NCI-H748 (cell line): ENCODE results near the gene GNB1L.

Source experiments
- DNase-seq: peaks from one replicate; lab custom pipeline; 2025; ENCODE audit not compliant: unreplicated experiment; lab: John Stamatoyannopoulos, UW

GNB1L gene

DNA sequence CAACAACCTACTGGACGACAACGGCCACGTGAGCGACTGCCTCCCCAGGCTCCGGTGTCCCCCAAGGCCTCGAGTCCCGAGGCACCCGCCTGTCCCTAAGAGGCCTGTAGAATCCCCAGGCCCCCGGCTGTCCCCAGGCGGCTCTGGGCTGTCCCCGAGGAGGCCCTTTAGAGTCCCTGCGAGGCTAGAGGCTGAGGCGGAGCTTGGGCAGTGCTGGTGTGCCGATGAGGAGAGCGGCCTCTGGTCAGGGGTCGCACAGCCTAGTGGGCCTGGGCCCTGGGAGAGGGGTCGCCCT lies 90.4 kb downstream of the GNB1L start:
- no peak for DNase-seq

- DNase-seq: no peak
Observed at GRCh38 chr22:19763458-19764298, 91.0 kb downstream of the GNB1L start.

- DNase-seq: no peak
Observed at GRCh38 chr22:19762568-19763457, 91.9 kb downstream of the GNB1L start.

DNA sequence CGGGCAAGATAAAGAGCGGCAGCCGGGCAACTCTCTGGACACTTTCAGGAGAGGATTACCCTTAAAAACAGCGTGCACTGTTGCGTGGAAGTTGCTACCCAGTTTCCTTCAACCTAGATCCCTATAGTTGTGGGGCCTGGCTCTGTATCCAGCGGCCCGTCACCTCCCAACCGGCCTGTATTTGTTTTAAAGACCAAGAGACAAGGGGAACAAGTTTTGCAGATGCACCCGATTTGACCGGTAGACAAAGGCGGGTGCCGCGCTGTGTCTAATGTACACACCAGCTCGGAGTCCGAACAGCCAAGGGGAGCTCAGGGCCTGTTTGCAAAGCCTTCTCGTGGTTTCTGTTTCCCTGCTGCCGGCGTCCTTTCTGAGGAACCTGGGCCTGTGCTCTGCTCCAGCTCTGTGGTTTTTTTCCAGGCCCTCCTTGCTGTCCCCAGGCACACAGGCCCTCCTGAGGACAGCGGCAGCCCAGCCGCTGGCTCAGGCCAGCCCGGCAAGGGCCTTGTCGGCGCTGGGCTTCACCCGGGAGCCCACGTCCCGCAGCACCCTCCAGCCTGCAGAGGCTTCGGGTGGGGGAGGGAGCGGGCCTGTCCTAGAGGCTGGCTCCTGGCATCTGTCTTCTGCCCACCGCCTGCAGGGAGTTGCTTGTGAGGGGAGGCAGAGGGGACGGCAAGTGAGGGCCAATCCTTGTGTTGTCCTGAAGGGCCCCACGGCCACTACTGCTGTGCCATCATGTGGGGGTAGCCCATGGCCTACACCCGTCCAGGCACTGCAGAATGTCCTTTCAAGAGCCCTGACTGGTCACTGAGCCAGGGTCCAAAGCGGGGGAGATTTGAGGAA lies 92.7 kb downstream of the GNB1L start:
- DNase-seq: no peak

DNA sequence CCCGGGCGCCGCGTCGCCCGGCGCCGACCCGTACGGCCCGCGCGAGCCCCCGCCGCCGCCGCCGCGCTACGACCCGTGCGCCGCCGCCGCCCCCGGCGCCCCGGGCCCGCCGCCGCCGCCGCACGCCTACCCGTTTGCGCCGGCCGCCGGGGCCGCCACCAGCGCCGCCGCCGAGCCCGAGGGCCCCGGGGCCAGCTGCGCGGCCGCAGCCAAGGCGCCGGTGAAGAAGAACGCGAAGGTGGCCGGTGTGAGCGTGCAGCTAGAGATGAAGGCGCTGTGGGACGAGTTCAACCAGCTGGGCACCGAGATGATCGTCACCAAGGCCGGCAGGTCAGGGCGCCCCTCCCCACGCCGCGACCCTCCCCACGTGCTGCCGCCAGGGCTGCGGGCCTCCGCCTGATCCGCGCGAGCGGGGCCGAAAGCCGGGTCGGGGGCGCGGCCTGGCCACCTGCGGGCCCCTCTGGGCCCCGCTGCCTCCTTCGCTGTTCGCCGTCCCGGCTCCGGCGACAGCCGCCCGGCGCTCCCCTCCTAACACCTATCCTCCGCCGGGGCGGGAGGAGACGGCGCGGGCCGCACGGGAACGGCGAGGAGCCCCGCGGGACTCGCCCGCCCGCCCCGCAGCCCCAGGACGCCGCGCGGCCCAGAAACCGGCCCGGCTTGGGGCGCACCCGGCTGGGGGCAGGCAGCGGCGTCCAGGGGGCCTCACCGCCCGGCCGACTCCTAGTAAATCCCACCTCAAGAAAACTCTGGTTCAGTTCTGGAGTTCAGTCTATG lies 93.5 kb downstream of the GNB1L start:
- no peak for DNase-seq

GRCh38 chr22:19760058-19760950 lies 94.4 kb downstream of the GNB1L start, which contains the start of gene TBX1:
TBX1 (plus strand) TSS chr22:19760778; CDS start chr22:19760844, 66 bp downstream.
- no peak for DNase-seq

DNA sequence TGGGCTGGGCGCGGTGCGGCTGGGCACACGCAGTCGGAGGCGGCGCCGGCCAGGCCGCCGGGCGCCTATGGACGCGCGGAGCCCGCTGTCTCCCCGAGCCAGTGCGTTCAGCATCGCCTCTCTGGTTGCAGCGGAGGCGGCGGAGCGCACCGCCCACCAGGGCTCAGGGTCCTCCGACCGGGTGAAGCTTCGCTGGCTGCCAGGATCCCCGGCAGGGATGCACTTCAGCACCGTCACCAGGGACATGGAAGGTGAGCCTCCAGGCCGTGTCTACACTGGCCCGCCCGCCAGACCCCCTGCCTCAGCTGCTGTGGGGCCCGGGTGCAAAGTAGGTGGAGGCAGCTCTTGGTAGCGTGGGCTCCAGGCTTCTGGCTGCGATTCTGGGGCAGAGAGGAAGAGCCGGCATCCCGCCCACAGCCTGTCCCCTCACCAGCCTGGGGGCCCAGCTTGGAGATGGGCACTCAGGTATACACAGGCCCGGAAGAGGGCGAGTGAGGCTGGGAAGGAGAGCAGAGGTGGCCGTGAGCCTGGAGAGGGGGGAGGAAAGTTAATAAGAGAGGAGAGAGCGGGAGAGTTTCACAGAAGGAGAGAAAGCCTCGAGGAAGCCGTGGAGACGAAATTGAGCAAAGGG lies 95.1 kb downstream of the GNB1L start:
- DNase-seq: peak; percentile 52

GRCh38 chr22:19758896-19759426 lies 95.7 kb downstream of the GNB1L start:
- no peak for DNase-seq

DNA sequence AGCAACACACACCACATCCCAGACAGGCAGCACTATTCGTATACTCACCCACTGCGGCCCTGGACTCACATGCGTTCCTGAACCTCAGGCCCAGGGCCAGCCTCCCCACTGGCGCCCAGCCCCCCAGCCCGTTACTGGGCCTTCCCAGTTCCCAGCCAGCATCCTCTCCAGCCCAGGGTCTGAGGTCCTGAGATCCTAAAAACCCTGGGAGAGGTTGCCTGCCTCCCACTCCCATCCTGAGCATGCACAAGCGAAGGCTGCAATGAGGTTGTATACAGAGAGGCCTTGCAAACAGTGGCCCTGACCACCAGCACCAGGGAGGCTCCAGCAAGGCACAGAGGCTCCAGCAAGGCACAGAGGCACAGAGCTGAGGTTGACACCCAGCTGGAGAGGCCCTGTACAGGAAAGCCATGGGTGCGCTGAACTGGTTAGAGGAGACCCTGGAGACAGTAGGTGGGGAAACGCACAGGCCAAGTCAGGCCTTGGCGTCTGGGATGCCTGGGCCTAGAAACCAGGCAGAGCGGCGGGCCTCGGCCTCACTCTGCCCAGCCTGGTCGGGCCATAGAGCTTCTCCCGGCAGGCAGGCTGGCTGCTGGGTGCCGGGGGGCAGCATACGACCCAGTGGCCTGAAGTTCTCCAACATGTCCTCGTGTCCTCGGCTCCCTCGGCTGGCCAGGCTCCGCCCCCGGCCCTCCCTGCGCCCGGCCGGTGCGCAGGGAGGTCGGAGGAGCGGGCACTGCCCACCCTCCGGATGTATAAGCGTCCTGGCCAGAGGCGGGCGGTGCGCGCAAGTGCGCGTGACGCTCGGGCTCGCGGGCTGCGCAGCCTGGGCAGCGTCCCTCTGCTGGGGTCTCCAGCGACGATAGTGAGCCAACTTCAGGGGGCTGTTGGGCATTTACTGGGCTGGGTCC lies 96.4 kb downstream of the GNB1L start:
- DNase-seq: no peak

GRCh38 chr22:19757140-19757984 lies 97.3 kb downstream of the GNB1L start:
- no peak for DNase-seq

GRCh38 chr22:19756288-19757128 lies 98.2 kb downstream of the GNB1L start:
- peak; percentile 34 for DNase-seq

GRCh38 chr22:19755722-19756287 lies 98.9 kb downstream of the GNB1L start:
- DNase-seq: no peak

GRCh38 chr22:19755145-19755710 lies 99.4 kb downstream of the GNB1L start:
- no peak for DNase-seq

- no peak for DNase-seq
Observed at GRCh38 chr22:19754701-19755144, 100.0 kb downstream of the GNB1L start.
